ENCODE measurements around the gene RAPGEFL1.
"Not testable (repeated sequence)": the region's sequence is repeated elsewhere in the genome, so short reads cannot be mapped to it uniquely, and the experiment has no call there.

The RAPGEFL1 gene

DNA sequence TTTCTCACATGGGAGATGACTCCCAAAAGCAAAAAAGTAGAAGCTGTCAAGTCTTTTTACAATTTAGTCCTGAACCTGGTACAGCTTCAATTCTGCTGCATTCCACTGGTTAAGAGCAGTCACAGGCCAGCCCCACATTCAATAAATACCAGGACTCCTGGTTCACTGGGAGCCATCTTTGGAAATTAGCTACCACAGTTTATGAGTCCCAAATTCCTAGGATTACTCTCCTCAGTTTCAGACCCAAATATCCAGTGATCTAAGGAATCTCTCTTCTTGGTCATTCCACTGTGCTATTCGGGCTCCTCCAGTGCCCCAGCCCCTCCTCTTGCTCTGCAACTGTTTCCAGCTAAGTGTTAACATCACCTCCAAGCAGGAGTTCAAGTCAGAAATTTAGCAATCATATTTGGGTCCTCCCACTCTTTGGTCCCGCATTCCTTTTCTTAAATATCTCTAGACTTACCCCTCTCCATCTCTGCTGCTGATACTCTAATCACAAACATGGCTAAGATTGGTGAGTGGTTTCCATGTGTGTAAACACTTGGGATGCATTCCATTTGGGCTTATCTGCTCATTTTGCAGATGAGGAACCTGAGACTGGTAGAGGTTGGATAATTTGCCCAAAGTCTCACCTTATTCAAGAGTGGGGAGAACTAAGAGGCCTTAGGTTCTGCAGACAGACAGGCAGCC is 32.3 kb downstream of the RAPGEFL1 start:
- DNase-seq (ENCODE audit: low spot score) = no peak

- DNase-seq (ENCODE audit: low spot score) = not testable (repeated sequence)
These were observed 36.6 kb downstream of the RAPGEFL1 start for GRCh38 chr17:40213914-40214313.

GRCh38 chr17:40218006-40218739 is 40.9 kb downstream of the RAPGEFL1 start:
- peak; percentile 20 for DNase-seq (ENCODE audit: low spot score)

DNA sequence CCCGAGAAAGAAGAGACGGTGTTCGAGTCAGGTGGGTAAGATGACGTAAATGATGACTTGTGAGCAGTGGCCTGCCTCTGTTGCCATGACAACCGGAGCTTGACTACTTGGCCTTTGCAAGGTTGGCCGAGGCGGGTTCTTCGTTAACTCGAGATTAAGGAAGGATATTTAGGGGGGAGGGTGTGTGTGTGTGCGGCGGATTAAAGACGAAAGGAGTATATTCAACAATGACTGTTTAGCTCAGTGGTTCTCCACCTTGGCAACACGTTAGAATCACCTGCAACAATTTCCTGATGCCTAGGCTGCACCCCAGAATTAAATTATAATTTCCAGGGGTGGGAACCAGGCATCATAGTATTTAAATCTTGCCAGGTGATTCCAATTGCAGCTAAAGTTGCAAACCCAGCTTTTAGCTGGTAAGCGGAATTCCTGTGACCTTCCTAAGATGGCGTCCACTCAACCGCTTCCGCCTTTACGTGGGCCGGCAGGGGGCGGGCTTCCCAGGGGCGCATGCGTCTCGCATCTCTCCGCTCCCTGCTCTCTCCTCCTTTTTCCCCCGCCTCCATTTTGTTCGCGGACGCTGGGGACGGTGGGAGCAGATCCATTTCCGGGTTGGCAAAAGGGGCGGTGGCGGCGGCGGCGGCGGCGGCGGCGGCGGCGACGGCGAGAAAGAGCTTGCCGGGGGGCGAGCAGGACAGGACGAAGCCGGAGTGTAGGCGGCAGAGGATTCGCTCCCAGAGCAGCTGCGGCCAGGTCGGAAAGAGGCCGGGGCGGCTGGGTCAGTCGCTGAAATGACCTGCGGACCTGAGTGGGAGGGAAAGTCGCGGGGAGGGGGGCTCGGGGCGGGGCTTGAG is 41.7 kb downstream of the RAPGEFL1 start, which contains the start of gene WIPF2:
Gene WIPF2 (plus strand): TSS at position 565 of the 854 bp plus-strand sequence. CDS start 37,156 bp downstream, outside the sequence.
- DNase-seq (ENCODE audit: low spot score) = peak; percentile 98

GRCh38 chr17:40219594-40220338 is 42.5 kb downstream of the RAPGEFL1 start:
- peak; percentile 69 for DNase-seq (ENCODE audit: low spot score)

GRCh38 chr17:40224718-40225550 is 47.7 kb downstream of the RAPGEFL1 start:
- peak; percentile 21 for DNase-seq (ENCODE audit: low spot score)

- not testable (repeated sequence) for DNase-seq (ENCODE audit: low spot score)
These were observed 51.9 kb downstream of the RAPGEFL1 start for GRCh38 chr17:40229146-40229545.

GRCh38 chr17:40230670-40231069 is 53.4 kb downstream of the RAPGEFL1 start:
- no peak for DNase-seq (ENCODE audit: low spot score)

GRCh38 chr17:40231928-40232327 is 54.7 kb downstream of the RAPGEFL1 start:
- DNase-seq (ENCODE audit: low spot score) = not testable (repeated sequence)

GRCh38 chr17:40241252-40241834 is 64.1 kb downstream of the RAPGEFL1 start:
- DNase-seq (ENCODE audit: low spot score) = no peak

- no peak for DNase-seq (ENCODE audit: low spot score)
These were observed 65.5 kb downstream of the RAPGEFL1 start for GRCh38 chr17:40242774-40243173.

GRCh38 chr17:40243761-40244160 is 66.5 kb downstream of the RAPGEFL1 start:
- no peak for DNase-seq (ENCODE audit: low spot score)

DNA sequence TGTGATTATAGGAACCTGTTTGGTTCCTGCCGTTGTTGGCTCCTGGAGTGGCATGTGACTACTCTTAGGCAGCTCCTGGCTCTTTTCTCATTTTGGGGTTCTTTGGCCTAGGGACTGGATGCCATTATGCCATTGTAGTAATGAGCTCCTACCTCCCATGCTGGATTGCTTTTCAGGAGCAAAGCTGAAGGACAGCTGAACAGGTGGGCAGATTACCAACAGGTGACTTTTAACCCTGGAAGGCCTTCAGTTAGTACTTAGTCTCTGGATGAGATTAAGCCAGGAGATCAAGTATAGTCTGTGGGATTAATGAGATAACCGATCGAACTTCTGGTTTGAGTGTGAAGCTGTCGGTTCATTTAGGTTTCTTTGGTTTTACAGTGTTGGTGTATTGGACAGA is 67.0 kb downstream of the RAPGEFL1 start:
- DNase-seq (ENCODE audit: low spot score) = no peak

Measured in kidney tubule cell (primary cell).